Measurements from ENCODE around the gene KDM2A.
A peak's percentile ranks its signal among the peaks of the same experiment; 100 is the strongest.

Gene KDM2A

GRCh38 chr11:67119585-67120391 is 725 bp downstream of the KDM2A start:
- CTCF ChIA-PET, result interaction anchor here (0.6 to 1.3 kb wide), 4 partner anchors 40 to 270 kb away, joined by 3 read pairs; no protein-coding TSS in a partner anchor
- POLR2A ChIA-PET, result interaction anchor here (0.6 to 2.2 kb wide), 9 partner anchors 28 to 807 kb away, joined by 3 to 19 read pairs (median 3); no protein-coding TSS in a partner anchor

More at GRCh38 chr11:67119585-67120391, 725 bp downstream of the KDM2A start:
- Histone ChIP-seq H3K4me1 (ENCODE audit: control insufficient read depth, insufficient read depth, low read length) (no peaks in the 10 kb centered on the region; the same call in 1 of the 2 replicates), H3K36me3 (ENCODE audit: control insufficient read depth in 2 of 2, insufficient read depth in 1 of 2, low read length in 2 of 2) (peaks cover 3 to 5% of the 10 kb centered on the region in 2 experiments; a peak in 2 of 3 replicates), H3K27ac (ENCODE audit: extremely low read depth, low read depth, low read length) (peak overlapping the region; percentile 97), H3K9me3 (ENCODE audit: control insufficient read depth, insufficient read depth, low read depth, low read length) (no peaks in the 10 kb centered on the region), H3K4me3 (ENCODE audit: low read depth, low read length) (peak overlapping the region; percentile 87)
- peak; percentile 78 for TF ChIP-seq PRDM10 (tag by site-specific recombination; IDR thresholded peaks at IDR 0.05)
- TF ChIP-seq HOXC10 (CRISPR knock-in tag; IDR thresholded peaks at IDR 0.05), result no peak
- TF ChIP-seq ZNF2 (tag by site-specific recombination; IDR thresholded peaks at IDR 0.05), result no peak
- peak; percentile 49 for TF ChIP-seq GLIS1 (tag by site-specific recombination; IDR thresholded peaks at IDR 0.05)
- TF ChIP-seq PATZ1 (tag by site-specific recombination; IDR thresholded peaks at IDR 0.05), result peak; percentile 46
- TF ChIP-seq ZBTB20 (tag by site-specific recombination; IDR thresholded peaks at IDR 0.05), result peak; percentile 71
- 0 out of 2 replicates have a peak, but pooled peaks have one; percentile 39 for TF ChIP-seq GLIS2 (tag by site-specific recombination; IDR thresholded peaks at IDR 0.05)
- no peak for TF ChIP-seq REST (tag by site-specific recombination; IDR thresholded peaks at IDR 0.05)
- no peak for TF ChIP-seq KLF1 (tag by site-specific recombination; IDR thresholded peaks at IDR 0.05)
- no peak for TF ChIP-seq PBX3 (CRISPR knock-in tag; IDR thresholded peaks at IDR 0.05)
